NOMO-1 treated with DMSO at 0.1 percent for 48 hours (cell line): ENCODE measurements around the gene CPSF4L.
"Not testable (repeated sequence)": the region's sequence is repeated elsewhere in the genome, so short reads cannot be mapped to it uniquely, and the experiment has no call there.

Experiments
- DNase-seq: peaks from one replicate; lab custom pipeline; 2025; ENCODE audit not compliant: unreplicated experiment; lab: John Stamatoyannopoulos, UW

CPSF4L gene

GRCh38 chr17:73261617-73261951 lies at the start of gene CPSF4L:
CPSF4L (minus strand) TSS chr17:73261880; CDS start chr17:73261818, 62 bp downstream.
- DNase-seq: peak; percentile 53

- no peak for DNase-seq
Measured at GRCh38 chr17:73311428-73311780, 49.7 kb upstream of the CPSF4L start.

GRCh38 chr17:73309727-73310596 lies 48.3 kb upstream of the CPSF4L start:
- peak; percentile 21 for DNase-seq

- not testable (repeated sequence) for DNase-seq
Measured at GRCh38 chr17:73308959-73309358, 47.3 kb upstream of the CPSF4L start.

- DNase-seq: no peak
Measured at GRCh38 chr17:73308017-73308823, 46.5 kb upstream of the CPSF4L start.

- DNase-seq: no peak
Measured at GRCh38 chr17:73307130-73307529, 45.5 kb upstream of the CPSF4L start.

GRCh38 chr17:73305845-73306836 lies 44.5 kb upstream of the CPSF4L start:
- DNase-seq: no peak

GRCh38 chr17:73304971-73305812 lies 43.5 kb upstream of the CPSF4L start:
- DNase-seq: no peak

- no peak for DNase-seq
Measured at GRCh38 chr17:73304438-73304837, 42.8 kb upstream of the CPSF4L start.

- no peak for DNase-seq
Measured at GRCh38 chr17:73302189-73302588, 40.5 kb upstream of the CPSF4L start.

- no peak for DNase-seq
Measured at GRCh38 chr17:73301369-73301768, 39.7 kb upstream of the CPSF4L start.

- DNase-seq: no peak
Measured at GRCh38 chr17:73300392-73300791, 38.7 kb upstream of the CPSF4L start.

- no peak for DNase-seq
Measured at GRCh38 chr17:73297934-73298861, 36.5 kb upstream of the CPSF4L start.

- DNase-seq: no peak
Measured at GRCh38 chr17:73293480-73293911, 31.8 kb upstream of the CPSF4L start.

GRCh38 chr17:73293031-73293430 lies 31.4 kb upstream of the CPSF4L start:
- no peak for DNase-seq

- DNase-seq: no peak
Measured at GRCh38 chr17:73292031-73292531, 30.4 kb upstream of the CPSF4L start.

GRCh38 chr17:73291260-73291801 lies 29.7 kb upstream of the CPSF4L start:
- peak; percentile 82 for DNase-seq
